Memory B cell (primary cell): ENCODE measurements around the gene CCDC85A.

Source experiments
- ATAC-seq: fragments of 150-1000 bp; cut with Tn5 transposase; 2 replicates; pipeline ENCODE4 v1.10.0; 2021; ENCODE audit warnings: low read depth, mild to moderate bottlenecking, moderate library complexity
- DNase-seq, 2 donors: peaks; one replicate each; pipeline ENCODE4 v3.0.0; 2022; ENCODE audit warnings: low spot score in 2 of 2
- H3K27ac Mint-ChIP-seq: one replicate; pipeline ENCODE4 v1.8.0; 2022; ENCODE audit warnings: mild to moderate bottlenecking, moderate library complexity, mixed read lengths
- H3K27me3 Mint-ChIP-seq: one replicate; pipeline ENCODE4 v1.8.0; 2022; ENCODE audit warnings: mixed read lengths
- H3K36me3 Mint-ChIP-seq: one replicate; pipeline ENCODE4 v1.8.0; 2022; ENCODE audit warnings: mild to moderate bottlenecking, mixed read lengths
- H3K4me1 Mint-ChIP-seq: one replicate; pipeline ENCODE4 v1.8.0; 2022; ENCODE audit warnings: mixed read lengths
- H3K4me3 Mint-ChIP-seq: one replicate; pipeline ENCODE4 v1.8.0; 2022; ENCODE audit warnings: mild to moderate bottlenecking, moderate library complexity, mixed read lengths
- H3K9me3 Mint-ChIP-seq: one replicate; pipeline ENCODE4 v1.8.0; 2022; ENCODE audit warnings: mixed read lengths

CCDC85A gene

DNA sequence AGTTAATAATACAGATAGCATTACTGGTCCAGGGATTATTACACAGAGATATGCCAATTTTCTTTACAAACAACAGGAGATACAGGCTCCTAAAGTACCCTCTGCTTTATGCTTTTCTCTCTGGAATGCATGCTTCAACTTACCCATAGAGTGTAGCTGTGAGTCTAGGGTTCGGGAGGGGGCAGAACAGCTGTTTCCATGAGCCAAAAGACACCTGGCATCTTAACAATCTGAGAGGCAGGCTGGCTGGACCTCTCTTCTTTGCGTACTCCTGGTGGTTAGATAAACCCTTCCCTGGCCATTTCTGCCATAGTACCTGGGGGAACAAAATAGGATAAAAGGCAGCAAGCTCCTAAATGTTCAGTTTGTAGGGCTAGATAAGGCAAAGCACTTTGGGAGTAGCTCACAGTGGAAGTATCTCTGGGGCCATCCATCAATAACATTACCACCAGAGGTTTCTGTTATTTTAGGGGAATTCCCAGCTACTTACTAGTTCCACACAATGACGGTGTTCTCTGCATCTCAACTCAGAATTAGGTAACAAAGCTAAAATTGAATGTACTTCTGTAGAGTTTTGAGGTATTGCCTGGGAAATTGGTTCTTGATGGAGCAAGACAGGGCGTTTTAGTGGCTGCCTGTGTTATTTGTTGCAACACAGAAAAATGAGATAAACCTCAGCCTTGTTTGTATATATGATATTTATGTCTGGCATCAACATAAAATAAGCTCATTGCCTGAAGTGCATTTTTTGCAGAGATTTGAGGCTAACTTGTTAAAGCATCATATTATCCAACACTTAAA, 6.2 kb upstream of the CCDC85A start:
- Mint-ChIP-seq H3K36me3 (no peaks in the 10 kb centered on the region), H3K27me3 (peaks cover 16% of the 10 kb centered on the region), H3K4me3 (no peak overlapping the region), H3K27ac (no peak overlapping the region), H3K9me3 (no peaks in the 10 kb centered on the region), H3K4me1 (no peaks in the 10 kb centered on the region)
- no peak for ATAC-seq
- no peak for DNase-seq

DNA sequence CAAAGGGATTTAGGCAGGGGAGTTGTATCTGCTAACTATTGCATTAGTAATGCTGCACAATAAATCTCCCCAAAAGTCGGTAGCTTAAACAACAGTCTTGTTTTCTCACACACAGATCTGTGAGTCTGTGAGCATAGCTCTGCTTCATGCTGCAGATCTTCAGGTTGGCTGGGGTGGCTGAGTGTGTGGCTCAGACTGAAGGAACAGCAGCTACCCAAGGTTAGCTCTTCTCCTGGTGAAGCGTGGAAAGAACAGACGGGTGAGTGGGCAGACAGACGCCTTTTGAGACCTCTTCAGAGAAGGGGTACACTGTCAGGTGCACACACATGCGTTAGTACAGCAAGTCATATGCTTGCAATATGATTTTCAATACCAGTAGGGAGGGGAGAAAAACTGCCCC, 3.9 kb upstream of the CCDC85A start:
- no peak for ATAC-seq
- Mint-ChIP-seq H3K4me3 (no peak overlapping the region), H3K36me3 (no peaks in the 10 kb centered on the region), H3K4me1 (peaks cover 3% of the 10 kb centered on the region), H3K9me3 (no peaks in the 10 kb centered on the region), H3K27me3 (peaks cover 22% of the 10 kb centered on the region), H3K27ac (no peak overlapping the region)
- no peak for DNase-seq

DNA sequence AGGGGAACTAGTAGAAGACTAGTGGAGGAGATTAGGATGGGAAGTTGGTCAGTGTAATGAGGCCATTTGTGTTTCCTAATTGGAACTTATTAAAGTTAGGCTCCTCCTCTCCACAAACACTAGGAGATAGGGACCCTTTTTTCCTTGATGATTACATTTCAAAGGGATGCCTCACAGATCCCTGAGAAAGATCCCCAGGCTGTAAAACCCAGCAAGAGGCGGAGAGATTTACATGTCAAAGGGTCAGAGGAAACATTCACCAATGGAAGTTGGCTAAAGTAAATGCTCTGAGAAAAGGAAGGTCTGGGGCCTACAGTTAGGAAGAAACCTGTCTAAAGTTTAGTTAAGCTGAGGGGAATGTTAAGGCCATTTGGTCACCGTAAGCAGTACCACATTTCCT, 1.4 kb upstream of the CCDC85A start:
- H3K4me1 Mint-ChIP-seq = peaks cover 4% of the 10 kb centered on the region
- H3K27me3 Mint-ChIP-seq = peaks cover 32% of the 10 kb centered on the region
- H3K27ac Mint-ChIP-seq = no peak overlapping the region
- H3K36me3 Mint-ChIP-seq = no peaks in the 10 kb centered on the region
- no peak overlapping the region for H3K4me3 Mint-ChIP-seq
- DNase-seq (no peak), ATAC-seq (no peak)
- H3K9me3 Mint-ChIP-seq = no peaks in the 10 kb centered on the region

DNA sequence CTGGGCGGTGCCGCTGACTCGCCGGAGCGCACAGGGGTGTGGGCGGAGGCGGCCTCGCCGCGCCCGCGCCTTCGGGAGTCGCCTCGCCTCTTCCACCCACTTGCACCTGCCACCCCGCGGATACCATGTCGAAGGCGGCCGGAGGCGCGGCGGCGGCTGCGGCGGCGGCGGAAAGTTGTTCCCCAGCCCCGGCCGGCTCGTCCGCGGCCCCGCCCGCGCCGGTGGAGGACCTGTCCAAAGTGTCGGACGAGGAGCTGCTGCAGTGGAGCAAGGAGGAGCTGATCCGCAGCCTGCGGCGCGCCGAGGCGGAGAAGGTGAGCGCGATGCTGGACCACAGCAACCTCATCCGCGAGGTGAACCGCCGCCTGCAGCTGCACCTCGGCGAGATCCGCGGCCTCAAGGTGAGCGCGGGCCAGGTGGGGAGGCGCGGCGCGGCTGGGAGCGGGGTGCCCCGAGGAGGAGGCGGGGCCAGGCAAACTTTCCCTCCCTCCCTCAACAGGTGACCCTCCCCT, 766 bp downstream of the CCDC85A start:
- peak overlapping the region; percentile 77 for H3K4me3 Mint-ChIP-seq
- no peak overlapping the region for H3K27ac Mint-ChIP-seq
- DNase-seq (peak in 1 of 2 donors; percentile 19), ATAC-seq (peak; percentile 18)
- no peaks in the 10 kb centered on the region for H3K9me3 Mint-ChIP-seq
- peaks cover 33% of the 10 kb centered on the region for H3K27me3 Mint-ChIP-seq
- peaks cover 4% of the 10 kb centered on the region for H3K4me1 Mint-ChIP-seq
- no peaks in the 10 kb centered on the region for H3K36me3 Mint-ChIP-seq

DNA sequence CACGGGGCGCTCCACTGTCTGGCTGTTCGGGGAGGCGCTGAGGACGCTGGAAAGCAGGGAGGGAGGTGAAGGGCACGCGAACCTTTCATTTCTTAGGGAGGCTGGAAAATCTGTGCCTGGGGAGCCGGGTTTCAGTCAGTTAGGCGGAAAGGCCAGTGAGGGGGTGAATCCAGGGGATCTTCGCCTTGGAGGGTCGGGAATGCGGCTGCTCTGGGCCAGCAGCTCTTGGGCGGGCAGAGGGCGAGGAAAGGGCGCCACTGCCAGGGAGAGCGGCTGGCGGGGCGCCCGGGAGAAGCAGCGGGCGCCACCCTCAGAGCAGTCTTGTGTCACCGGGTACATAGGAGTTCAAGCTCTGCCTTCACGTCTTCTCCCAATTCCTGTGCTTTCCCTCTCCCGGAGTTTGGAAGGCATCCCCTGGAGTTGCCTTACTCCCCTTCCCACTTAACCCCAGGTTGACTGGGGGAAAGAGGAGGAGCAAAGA, 1.4 kb downstream of the CCDC85A start:
- ATAC-seq = no peak
- peak overlapping the region; percentile 77 for H3K4me3 Mint-ChIP-seq
- H3K4me1 Mint-ChIP-seq = peaks cover 4% of the 10 kb centered on the region
- no peak overlapping the region for H3K27ac Mint-ChIP-seq
- peaks cover 30% of the 10 kb centered on the region for H3K27me3 Mint-ChIP-seq
- DNase-seq = no peak
- H3K36me3 Mint-ChIP-seq = no peaks in the 10 kb centered on the region
- H3K9me3 Mint-ChIP-seq = no peaks in the 10 kb centered on the region

DNA sequence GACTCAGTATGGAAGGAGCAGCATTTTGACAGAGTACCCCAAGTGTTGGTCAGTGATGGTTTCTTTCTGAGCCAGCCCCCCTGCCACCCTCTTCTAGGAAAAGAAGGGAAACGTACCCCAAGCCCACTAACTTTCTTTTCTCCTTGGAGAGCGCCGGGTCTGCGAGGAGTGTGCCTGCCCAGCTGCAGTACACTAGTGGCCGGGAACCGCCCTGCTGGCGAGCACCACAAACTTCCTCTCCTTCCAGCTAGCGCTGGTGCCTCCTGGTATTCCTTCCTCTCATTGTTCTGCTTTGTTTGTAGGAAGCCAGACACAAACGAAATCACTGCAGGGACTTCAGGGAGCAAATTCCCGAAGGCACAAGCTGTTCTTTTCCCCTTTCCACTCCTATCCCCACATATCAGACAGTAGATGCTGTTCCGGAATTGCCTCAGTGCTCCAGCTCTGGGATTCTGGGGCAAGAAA, 1.8 kb downstream of the CCDC85A start:
- peaks cover 30% of the 10 kb centered on the region for H3K27me3 Mint-ChIP-seq

DNA sequence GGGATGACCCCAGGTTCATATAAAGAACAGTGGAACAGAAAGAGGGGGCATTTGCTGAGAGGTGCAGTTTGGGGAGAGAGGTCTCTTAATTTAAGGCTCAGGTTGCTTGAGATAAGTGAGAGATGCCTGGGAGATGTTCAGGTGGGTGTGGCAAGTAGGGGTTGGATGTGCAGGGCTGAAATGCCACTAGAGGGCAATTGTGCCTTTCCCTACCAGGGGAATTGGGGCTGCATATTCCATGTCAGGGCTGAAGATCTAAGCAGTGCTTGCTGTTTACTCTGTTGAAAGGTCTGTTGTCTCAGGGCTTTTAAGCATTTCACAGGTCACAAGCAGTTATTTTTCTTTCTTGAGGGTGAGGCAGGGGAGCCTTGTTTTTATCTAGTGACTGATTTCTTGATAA, 7.8 kb downstream of the CCDC85A start:
- DNase-seq (no peak), ATAC-seq (no peak)
- Mint-ChIP-seq H3K4me3 (no peak overlapping the region), H3K4me1 (no peaks in the 10 kb centered on the region), H3K9me3 (no peaks in the 10 kb centered on the region), H3K36me3 (no peaks in the 10 kb centered on the region), H3K27me3 (peaks cover 16% of the 10 kb centered on the region), H3K27ac (no peak overlapping the region)

More for the DNA sequence above, 1.8 kb downstream of the CCDC85A start:
- Mint-ChIP-seq H3K9me3 (no peaks in the 10 kb centered on the region), H3K27ac (no peak overlapping the region), H3K4me3 (peak overlapping the region; percentile 77), H3K36me3 (no peaks in the 10 kb centered on the region), H3K4me1 (peaks cover 4% of the 10 kb centered on the region)
- no peak for DNase-seq
- ATAC-seq = no peak

DNA sequence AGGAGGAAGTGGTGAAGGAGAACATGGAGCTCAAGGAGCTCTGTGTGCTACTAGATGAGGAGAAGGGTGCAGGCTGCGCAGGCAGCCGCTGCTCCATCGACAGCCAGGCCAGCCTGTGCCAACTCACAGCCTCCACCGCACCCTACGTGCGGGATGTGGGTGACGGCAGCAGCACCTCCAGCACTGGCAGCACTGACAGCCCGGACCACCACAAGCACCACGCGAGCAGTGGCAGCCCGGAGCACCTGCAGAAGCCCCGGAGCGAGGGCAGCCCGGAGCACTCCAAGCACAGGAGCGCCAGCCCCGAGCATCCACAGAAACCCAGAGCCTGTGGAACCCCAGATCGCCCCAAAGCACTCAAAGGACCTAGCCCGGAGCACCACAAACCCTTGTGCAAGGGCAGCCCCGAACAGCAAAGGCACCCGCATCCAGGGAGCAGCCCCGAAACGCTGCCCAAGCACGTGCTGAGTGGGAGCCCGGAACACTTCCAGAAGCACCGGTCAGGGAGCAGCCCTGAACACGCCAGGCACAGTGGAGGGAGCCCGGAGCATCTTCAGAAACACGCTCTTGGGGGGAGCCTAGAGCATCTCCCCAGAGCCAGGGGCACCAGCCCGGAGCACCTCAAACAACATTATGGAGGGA, 9.0 kb downstream of the CCDC85A start:
- Mint-ChIP-seq H3K27ac (no peak overlapping the region), H3K4me3 (no peak overlapping the region), H3K4me1 (no peaks in the 10 kb centered on the region), H3K9me3 (no peaks in the 10 kb centered on the region), H3K27me3 (peaks cover 16% of the 10 kb centered on the region), H3K36me3 (no peaks in the 10 kb centered on the region)
- DNase-seq (no peak), ATAC-seq (no peak)

DNA sequence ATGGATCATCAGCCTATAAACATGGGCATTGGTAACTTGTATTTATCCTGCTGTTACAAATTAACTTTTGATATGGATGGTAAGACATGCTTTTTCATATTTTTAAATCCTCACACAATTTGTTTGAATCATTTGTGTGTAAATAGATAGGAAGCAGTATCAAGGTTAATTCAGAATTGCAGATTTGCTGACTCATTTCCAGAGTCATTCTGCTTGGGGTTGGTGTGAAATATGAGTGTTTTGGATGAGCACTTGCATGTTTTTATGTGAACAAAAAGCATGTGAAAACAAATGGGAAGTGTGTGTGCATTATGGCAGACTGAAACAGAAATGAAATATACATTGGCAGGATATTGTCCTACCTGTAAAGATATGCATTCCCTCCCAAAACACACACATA, 11.8 kb downstream of the CCDC85A start:
- Mint-ChIP-seq H3K4me1 (no peaks in the 10 kb centered on the region), H3K9me3 (no peaks in the 10 kb centered on the region), H3K4me3 (no peak overlapping the region), H3K27ac (no peak overlapping the region), H3K36me3 (no peaks in the 10 kb centered on the region), H3K27me3 (peaks cover 11% of the 10 kb centered on the region)
- ATAC-seq (no peak), DNase-seq (no peak)

DNA sequence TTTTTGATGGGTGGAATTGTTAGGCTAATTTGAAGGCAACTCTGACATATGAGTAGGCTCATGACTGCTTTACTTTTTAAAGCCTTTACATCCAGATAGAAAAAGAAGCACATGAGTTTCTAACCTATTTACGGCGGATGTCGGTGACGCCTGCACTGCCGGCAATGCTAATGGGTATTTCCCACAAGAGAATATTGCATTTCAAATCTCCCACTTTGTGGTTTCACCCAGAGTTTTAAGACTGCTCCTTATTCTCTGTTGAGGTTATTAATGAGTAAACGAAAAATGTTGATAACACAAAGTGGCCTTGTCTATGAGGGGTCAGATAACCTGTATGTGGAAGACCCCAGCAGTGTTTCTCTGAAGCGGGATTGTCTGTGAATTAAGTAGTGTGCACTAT, 14.0 kb downstream of the CCDC85A start:
- Mint-ChIP-seq H3K4me3 (no peak overlapping the region), H3K27ac (no peak overlapping the region), H3K4me1 (no peaks in the 10 kb centered on the region), H3K27me3 (peaks cover 3% of the 10 kb centered on the region), H3K36me3 (no peaks in the 10 kb centered on the region), H3K9me3 (no peaks in the 10 kb centered on the region)
- DNase-seq (no peak), ATAC-seq (no peak)

DNA sequence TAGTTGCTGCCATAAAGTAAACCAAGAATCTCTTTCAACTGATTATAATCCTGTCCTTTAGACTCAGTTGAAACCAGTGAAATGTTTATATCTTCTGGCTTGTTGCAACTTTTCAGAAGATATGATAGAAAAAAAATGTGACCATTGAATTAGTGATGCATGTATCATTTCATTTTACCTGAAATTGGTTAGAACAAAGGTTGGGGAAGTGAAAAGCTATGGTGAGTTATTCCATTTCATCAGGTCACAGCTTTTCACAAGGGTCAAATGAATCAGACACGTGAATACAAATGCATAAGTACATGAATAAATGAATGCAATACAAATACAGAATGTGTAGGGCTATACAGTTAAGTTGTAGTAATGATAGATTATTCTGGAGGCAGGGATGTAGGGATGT, 15.1 kb downstream of the CCDC85A start:
- no peaks in the 10 kb centered on the region for H3K27me3 Mint-ChIP-seq
- H3K27ac Mint-ChIP-seq = no peak overlapping the region
- ATAC-seq = no peak

DNA sequence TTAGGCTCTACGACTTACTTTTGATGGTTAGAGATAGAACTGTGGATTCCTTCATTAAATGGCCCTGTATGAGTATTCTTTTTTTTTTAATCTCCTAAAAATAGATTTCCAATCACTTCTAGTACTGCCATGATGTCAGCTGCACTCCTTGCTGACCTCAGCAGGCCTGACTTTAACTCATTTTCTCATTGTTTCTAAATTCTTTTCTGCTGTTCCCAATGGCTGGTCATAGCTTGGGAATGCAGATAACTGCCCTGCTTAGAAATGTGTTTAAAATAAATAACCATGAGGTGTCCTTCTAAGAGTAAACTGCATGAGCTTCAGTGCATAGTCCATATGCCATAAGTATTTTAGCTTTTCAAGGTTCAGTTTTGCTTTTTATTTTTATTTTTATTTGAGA, 15.7 kb downstream of the CCDC85A start:
- H3K27me3 Mint-ChIP-seq = no peaks in the 10 kb centered on the region
- no peaks in the 10 kb centered on the region for H3K9me3 Mint-ChIP-seq
- H3K36me3 Mint-ChIP-seq = no peaks in the 10 kb centered on the region
- no peak for DNase-seq
- H3K4me3 Mint-ChIP-seq = no peak overlapping the region
- no peaks in the 10 kb centered on the region for H3K4me1 Mint-ChIP-seq
- ATAC-seq = no peak
- H3K27ac Mint-ChIP-seq = no peak overlapping the region

More for the DNA sequence above, 15.1 kb downstream of the CCDC85A start:
- Mint-ChIP-seq H3K36me3 (no peaks in the 10 kb centered on the region), H3K4me1 (no peaks in the 10 kb centered on the region), H3K4me3 (no peak overlapping the region), H3K9me3 (no peaks in the 10 kb centered on the region)
- DNase-seq = no peak

DNA sequence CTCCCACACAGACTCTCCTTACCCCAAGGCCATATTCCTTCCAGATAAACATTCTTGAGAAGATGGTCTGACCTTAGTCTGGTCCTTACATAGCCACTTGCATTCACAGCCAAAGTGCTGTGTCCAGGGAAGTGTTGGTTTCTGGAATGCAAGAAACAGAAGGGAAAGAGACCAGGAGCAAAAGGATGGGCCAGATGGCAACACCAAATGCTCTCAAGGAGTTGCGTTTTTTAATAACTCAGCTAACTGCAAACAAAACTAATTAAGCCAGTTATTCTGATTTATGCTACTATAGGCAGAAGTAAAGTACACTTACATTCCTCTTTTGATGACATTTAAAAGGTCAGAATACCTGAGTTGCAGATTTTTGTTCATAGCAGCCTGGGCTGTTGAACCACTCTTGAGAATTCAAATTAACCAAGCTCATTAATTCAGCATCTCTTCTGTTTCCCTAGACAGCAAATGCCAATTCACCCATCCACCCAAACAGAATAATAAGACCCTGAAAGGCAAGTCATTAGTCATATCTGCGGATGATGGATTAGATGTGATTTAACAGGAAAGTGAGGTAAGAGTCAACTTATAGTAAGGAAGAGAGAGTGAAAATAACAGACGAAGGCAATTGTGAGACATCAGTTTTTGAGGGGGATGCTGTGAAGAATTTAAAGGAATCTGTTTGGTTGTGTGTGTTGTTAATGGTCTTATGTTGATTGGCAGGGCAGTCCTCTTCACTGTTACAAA, 18.8 kb downstream of the CCDC85A start:
- H3K4me3 Mint-ChIP-seq = no peak overlapping the region
- H3K4me1 Mint-ChIP-seq = no peaks in the 10 kb centered on the region
- no peaks in the 10 kb centered on the region for H3K36me3 Mint-ChIP-seq
- no peak for DNase-seq
- no peaks in the 10 kb centered on the region for H3K27me3 Mint-ChIP-seq
- H3K27ac Mint-ChIP-seq = no peak overlapping the region
- no peak for ATAC-seq
- H3K9me3 Mint-ChIP-seq = peaks cover 2% of the 10 kb centered on the region

DNA sequence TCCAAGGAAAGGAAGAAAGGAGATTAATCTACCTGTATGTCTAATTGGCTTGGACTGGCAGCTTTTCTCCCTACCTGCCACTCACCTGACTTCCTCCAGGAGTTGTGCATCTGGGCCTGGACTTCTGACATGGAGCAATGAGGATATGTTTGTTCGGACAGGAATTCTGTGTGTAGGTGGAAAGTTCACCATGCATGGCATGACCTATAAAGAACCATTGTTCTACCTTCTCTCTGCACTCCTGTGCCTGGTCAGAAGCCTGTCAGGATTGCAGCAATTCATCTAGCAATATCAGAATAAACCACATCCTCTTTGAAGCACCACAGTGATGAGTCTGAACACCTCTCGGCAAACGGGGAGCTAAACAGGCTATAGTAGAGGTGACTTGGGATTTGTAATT, 20.8 kb downstream of the CCDC85A start:
- no peaks in the 10 kb centered on the region for H3K27me3 Mint-ChIP-seq

More for the DNA sequence above, 20.8 kb downstream of the CCDC85A start:
- ATAC-seq = no peak
- no peaks in the 10 kb centered on the region for H3K4me1 Mint-ChIP-seq
- no peaks in the 10 kb centered on the region for H3K36me3 Mint-ChIP-seq
- no peak overlapping the region for H3K27ac Mint-ChIP-seq
- DNase-seq = no peak
- no peak overlapping the region for H3K4me3 Mint-ChIP-seq
- peaks cover 2% of the 10 kb centered on the region for H3K9me3 Mint-ChIP-seq
